Measurements from ENCODE around the gene PLA2G6. TPM values are rescaled to one million over a fixed set of nuclear protein-coding genes. Genes with fewer than 3 reads are reported as not detected.

PLA2G6 gene
- total and polyA plus RNA-seq, 9 of the 15 experiments (the other 6 are each of a cell fraction or from before 2014, with no cell fraction given): 0.11 to 12.2 (median 9.7) TPM

DNA sequence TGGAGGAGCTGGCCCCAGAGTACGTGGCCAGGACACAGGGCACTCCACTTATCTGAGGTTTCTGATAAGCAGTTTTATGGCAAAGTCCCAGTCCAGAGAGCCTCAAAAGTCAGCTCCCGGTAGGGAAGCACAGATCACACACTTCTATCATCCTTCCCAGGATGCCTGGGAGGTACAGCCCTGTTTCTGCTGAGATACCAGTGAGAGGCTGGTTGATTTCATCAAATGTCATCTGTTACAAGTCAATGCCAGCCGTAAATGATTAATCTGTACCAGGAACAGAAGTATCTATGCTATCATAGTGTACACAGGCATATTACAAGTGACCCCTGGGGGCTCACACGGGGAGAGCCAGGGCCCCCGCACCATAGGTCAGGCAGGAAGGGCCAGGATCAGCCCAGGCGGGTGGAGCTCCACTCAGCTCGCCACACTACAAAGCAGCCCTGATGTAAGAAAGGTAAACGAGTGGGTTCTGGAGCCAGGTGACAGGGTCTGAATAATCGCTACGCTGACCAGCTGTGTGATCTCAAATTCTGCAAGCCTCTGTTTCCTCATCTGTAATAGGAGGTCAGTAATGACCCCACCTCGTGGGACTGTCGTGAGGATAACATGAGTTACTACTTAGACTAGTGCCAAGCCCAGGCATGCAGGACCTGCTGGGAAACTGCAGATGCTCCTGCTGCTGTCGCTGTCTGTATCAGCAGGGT, 17.6 kb downstream of the PLA2G6 start (continued):
- no peak for TF ChIP-seq CHD4 (IDR thresholded peaks at IDR 0.05; ENCODE audit: insufficient read depth, insufficient replicate concordance, low read depth, low read length, poor library complexity, severe bottlenecking)
- peak; percentile 79 for TF ChIP-seq TCF3 (CRISPR knock-in tag; IDR thresholded peaks at IDR 0.05)
- TF ChIP-seq BRF1 (IDR thresholded peaks at IDR 0.05; ENCODE audit: borderline replicate concordance, extremely low read depth, insufficient read length): no peak
- TF ChIP-seq, protein P1, sequence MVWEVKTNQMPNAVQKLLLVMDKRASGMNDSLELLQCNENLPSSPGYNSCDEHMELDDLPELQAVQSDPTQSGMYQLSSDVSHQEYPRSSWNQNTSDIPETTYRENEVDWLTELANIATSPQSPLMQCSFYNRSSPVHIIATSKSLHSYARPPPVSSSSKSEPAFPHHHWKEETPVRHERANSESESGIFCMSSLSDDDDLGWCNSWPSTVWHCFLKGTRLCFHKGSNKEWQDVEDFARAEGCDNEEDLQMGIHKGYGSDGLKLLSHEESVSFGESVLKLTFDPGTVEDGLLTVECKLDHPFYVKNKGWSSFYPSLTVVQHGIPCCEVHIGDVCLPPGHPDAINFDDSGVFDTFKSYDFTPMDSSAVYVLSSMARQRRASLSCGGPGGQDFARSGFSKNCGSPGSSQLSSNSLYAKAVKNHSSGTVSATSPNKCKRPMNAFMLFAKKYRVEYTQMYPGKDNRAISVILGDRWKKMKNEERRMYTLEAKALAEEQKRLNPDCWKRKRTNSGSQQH (CRISPR knock-in tag; IDR thresholded peaks at IDR 0.05): no peak
- 0 out of 2 replicates have a peak, but pooled peaks have one; percentile 31 for TF ChIP-seq SMARCA4 (IDR thresholded peaks at IDR 0.05)
- no peak for TF ChIP-seq BRCA1 (IDR thresholded peaks at IDR 0.05)
- TF ChIP-seq BRCA1 (CRISPR knock-in tag; IDR thresholded peaks at IDR 0.05): no peak
- no peak for TF ChIP-seq NFATC3 (IDR thresholded peaks at IDR 0.05)
- TF ChIP-seq, protein P2, sequence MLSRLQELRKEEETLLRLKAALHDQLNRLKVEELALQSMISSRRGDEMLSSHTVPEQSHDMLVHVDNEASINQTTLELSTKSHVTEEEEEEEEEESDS (CRISPR knock-in tag; IDR thresholded peaks at IDR 0.05): no peak
- 0 out of 2 replicates have a peak, but pooled peaks have one; percentile 36 for TF ChIP-seq SMARCE1 (IDR thresholded peaks at IDR 0.05)
- no peak for TF ChIP-seq ZNF707 (CRISPR knock-in tag; conservative IDR thresholded peaks at IDR 0.05)
- TF ChIP-seq, protein P3, sequence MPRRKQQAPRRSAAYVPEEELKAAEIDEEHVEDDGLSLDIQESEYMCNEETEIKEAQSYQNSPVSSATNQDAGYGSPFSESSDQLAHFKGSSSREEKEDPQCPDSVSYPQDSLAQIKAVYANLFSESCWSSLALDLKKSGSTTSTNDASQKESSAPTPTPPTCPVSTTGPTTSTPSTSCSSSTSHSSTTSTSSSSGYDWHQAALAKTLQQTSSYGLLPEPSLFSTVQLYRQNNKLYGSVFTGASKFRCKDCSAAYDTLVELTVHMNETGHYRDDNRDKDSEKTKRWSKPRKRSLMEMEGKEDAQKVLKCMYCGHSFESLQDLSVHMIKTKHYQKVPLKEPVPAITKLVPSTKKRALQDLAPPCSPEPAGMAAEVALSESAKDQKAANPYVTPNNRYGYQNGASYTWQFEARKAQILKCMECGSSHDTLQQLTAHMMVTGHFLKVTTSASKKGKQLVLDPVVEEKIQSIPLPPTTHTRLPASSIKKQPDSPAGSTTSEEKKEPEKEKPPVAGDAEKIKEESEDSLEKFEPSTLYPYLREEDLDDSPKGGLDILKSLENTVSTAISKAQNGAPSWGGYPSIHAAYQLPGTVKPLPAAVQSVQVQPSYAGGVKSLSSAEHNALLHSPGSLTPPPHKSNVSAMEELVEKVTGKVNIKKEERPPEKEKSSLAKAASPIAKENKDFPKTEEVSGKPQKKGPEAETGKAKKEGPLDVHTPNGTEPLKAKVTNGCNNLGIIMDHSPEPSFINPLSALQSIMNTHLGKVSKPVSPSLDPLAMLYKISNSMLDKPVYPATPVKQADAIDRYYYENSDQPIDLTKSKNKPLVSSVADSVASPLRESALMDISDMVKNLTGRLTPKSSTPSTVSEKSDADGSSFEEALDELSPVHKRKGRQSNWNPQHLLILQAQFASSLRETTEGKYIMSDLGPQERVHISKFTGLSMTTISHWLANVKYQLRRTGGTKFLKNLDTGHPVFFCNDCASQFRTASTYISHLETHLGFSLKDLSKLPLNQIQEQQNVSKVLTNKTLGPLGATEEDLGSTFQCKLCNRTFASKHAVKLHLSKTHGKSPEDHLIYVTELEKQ (CRISPR knock-in tag; IDR thresholded peaks at IDR 0.05): no peak
- TF ChIP-seq MEIS2 (IDR thresholded peaks at IDR 0.05; ENCODE audit: partially characterized antibody): peak; percentile 91
- TF ChIP-seq, protein P4, sequence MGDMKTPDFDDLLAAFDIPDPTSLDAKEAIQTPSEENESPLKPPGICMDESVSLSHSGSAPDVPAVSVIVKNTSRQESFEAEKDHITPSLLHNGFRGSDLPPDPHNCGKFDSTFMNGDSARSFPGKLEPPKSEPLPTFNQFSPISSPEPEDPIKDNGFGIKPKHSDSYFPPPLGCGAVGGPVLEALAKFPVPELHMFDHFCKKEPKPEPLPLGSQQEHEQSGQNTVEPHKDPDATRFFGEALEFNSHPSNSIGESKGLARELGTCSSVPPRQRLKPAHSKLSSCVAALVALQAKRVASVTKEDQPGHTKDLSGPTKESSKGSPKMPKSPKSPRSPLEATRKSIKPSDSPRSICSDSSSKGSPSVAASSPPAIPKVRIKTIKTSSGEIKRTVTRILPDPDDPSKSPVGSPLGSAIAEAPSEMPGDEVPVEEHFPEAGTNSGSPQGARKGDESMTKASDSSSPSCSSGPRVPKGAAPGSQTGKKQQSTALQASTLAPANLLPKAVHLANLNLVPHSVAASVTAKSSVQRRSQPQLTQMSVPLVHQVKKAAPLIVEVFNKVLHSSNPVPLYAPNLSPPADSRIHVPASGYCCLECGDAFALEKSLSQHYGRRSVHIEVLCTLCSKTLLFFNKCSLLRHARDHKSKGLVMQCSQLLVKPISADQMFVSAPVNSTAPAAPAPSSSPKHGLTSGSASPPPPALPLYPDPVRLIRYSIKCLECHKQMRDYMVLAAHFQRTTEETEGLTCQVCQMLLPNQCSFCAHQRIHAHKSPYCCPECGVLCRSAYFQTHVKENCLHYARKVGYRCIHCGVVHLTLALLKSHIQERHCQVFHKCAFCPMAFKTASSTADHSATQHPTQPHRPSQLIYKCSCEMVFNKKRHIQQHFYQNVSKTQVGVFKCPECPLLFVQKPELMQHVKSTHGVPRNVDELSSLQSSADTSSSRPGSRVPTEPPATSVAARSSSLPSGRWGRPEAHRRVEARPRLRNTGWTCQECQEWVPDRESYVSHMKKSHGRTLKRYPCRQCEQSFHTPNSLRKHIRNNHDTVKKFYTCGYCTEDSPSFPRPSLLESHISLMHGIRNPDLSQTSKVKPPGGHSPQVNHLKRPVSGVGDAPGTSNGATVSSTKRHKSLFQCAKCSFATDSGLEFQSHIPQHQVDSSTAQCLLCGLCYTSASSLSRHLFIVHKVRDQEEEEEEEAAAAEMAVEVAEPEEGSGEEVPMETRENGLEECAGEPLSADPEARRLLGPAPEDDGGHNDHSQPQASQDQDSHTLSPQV (IDR thresholded peaks at IDR 0.05): 0 out of 2 replicates have a peak, but pooled peaks have one; percentile 39
- TF ChIP-seq, protein P5, sequence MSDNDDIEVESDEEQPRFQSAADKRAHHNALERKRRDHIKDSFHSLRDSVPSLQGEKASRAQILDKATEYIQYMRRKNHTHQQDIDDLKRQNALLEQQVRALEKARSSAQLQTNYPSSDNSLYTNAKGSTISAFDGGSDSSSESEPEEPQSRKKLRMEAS (CRISPR knock-in tag; IDR thresholded peaks at IDR 0.05): no peak
- 0 out of 2 replicates have a peak, but pooled peaks have one; percentile 33 for TF ChIP-seq FOXM1 (IDR thresholded peaks at IDR 0.05; ENCODE audit: low read depth)
- no peak for TF ChIP-seq FOXM1 (CRISPR knock-in tag; IDR thresholded peaks at IDR 0.05; ENCODE audit: low read depth)
- TF ChIP-seq LEF1 (IDR thresholded peaks at IDR 0.05): no peak
- peak; percentile 72 for TF ChIP-seq STAT5A (IDR thresholded peaks at IDR 0.05; ENCODE audit: borderline replicate concordance, low read length)
- no peak for TF ChIP-seq PYGO2 (tag; IDR thresholded peaks at IDR 0.05)

Data from K562 (cell line).